Myocyte (in vitro differentiated cells): ENCODE results near the gene EPB41. TPM values are rescaled to one million over a fixed set of nuclear protein-coding genes. Genes with fewer than 3 reads are reported as not detected.
A peak's percentile ranks its signal among the peaks of the same experiment; 100 is the strongest.
"Not testable (repeated sequence)": the region's sequence is repeated elsewhere in the genome, so short reads cannot be mapped to it uniquely, and the experiment has no call there.

Experiments used
- DNase-seq: peaks from one replicate; pipeline ENCODE4 v3.0.0-alpha.2; 2012; ENCODE audit warnings: low read depth
- total RNA-seq: library from RNA; depleted of rRNA; stranded (reverse); fragments of >200 nt; gene quantifications from 2 replicates; pipeline ENCODE4 v1.2.3, GENCODE V29; 2014

Gene EPB41
- total RNA-seq, 1 donor from 2014 or later = 0.32 TPM

- no peak for DNase-seq
These were observed 12.4 kb downstream of the EPB41 start for GRCh38 chr1:28926629-28927265.

GRCh38 chr1:28927266-28927647, 12.9 kb downstream of the EPB41 start:
- DNase-seq = no peak

DNA sequence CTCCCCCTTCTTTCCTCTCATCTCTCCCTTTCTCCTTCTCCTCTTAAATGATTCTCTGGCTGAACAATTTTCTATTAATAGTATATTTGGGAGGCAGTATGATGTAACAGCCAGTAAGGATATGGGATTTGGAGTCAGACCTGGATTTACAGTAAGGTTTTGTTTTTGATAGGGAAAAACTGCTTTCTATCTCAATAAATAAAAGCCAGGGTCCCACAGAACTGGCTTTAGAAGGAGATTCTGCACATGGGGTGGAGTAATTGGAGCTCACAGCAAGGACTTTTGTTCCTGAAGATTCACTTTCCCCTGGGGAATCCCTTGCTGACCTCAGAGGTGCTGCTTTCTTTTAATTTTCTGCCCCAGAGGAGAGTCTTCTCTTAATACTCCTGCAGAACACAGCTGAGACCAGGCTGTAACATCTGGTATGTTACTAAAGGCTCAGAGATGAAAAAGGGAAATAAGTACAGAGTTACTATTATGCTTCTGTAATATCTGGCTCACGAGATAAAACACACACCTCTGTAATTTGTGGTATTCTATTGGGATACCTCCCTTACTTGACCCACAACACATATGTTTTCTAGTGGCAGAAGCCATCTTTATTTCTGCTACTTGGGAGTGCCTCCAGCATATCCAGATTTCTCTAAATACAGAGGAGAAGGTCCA, 13.4 kb downstream of the EPB41 start:
- peak; percentile 4 for DNase-seq

GRCh38 chr1:28928314-28928941, 14.1 kb downstream of the EPB41 start:
- DNase-seq = no peak

- no peak for DNase-seq
These were observed 18.9 kb downstream of the EPB41 start for GRCh38 chr1:28933277-28933676.

GRCh38 chr1:28933918-28934317, 19.5 kb downstream of the EPB41 start:
- DNase-seq = no peak

DNA sequence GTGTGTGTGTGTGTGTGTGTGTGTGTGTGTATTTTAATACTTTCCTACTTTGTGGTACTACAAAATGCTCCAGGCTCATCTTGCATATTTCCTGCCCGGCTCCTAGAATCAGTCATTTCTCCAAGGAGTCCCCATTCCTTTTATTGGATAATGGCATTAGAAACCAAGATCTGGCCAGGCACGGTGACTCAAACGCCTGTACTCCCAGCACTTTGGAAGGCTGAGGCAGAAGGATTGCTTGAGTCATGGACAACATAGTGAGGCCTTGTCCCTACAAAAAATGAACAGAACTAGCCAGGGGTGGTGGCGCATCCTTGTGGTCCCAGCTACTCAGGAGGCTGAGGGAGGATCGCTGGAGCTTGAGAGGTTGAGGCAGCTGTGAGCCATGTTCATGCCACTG, 20.3 kb downstream of the EPB41 start:
- no peak for DNase-seq

GRCh38 chr1:28935293-28935692, 20.9 kb downstream of the EPB41 start:
- no peak for DNase-seq

GRCh38 chr1:28936094-28936493, 21.7 kb downstream of the EPB41 start:
- DNase-seq = no peak

GRCh38 chr1:28936528-28936927, 22.2 kb downstream of the EPB41 start:
- DNase-seq = no peak

DNA sequence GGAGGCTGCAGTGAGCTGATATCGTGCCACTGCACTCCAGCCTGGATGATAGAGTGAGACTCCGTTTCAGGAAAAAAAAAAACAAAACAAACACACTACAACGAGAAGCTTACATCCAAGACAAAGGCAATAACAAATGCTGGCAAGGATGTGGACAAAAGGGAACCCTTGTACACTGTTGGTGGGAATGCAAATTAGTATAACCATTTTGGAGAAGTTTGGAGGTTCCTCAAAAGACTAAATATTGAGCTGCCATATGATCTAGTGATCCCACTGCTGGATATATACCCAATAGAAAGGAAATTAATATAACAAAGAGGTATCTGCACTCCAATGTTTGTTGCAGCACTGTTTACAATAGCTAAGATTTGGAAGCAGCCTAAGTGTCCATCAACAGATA, 29.2 kb downstream of the EPB41 start:
- not testable (repeated sequence) for DNase-seq

- no peak for DNase-seq
These were observed 35.6 kb downstream of the EPB41 start for GRCh38 chr1:28950006-28950405.

DNA sequence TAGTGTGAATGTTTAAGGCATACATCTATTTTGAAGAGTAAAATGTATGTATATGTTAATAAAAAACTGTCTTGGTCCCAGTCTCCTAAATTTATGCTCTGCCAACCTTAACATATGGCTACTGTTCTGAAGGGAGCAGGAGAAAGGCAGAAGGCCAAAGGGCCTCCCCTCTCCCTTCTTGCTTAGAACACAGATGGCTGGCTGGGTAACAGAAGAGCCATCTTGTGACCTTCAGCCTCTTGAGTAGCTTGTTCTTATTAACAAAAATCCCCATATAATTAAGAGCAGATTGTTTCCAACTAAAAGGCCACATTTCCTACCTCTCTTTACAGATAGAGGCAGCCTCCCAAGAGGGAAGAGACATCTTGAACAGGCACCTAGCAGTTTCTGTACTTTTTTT, 36.1 kb downstream of the EPB41 start:
- DNase-seq = no peak

GRCh38 chr1:28954126-28954726, 39.9 kb downstream of the EPB41 start:
- no peak for DNase-seq

DNA sequence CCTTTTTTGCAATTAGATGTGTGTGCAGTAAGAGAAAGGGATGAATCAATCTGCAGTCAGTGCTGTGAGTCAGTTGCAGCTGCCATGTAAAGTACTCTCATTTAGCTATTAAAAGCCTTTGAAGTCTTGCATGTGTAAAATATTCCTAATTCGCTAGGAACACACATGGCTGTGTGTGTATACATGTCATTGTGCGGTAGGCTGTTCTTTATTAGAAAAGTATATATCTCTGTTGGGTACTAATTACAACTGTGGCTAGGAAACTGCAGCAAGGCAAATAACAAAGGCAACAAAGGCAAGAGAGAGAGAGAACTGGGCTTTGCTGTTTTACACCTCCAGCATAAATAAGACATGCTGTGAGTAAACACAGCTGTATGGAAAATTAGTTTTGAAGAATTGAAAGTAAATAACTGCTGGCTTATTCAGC, 41.7 kb downstream of the EPB41 start:
- DNase-seq = peak; percentile 22

DNA sequence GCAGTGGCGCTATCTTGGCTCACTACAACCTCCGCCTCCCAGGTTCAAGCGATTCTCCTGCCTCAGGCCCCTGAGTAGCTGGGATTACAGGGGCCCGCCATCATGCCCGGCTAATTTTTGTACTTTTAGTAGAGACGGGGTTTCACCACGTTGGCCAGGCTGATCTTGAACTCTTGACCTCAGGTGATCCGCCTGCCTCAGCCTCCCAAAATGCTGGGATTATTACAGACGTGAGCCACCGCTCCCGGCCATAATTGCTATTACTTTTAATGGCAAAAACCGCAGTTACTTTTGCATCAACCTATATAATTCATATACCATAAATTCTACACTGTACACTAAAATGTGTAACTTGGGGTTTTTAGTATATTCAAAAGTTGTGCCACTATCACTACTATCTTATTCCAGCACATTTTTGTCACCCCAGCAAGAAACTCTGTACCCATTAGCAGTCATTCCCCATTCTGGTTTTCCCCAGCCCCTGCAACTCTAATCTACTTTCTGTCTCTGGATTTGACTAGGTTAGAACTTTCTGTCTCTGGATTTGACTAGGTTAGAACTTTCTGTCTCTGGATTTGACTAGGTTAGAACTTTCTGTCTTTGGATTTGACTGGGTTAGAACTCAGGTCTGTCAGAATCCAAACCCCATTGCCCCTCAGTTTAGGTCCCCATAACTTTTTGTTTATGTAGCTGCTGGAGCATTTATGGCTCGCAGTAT, 47.9 kb downstream of the EPB41 start:
- not testable (repeated sequence) for DNase-seq

DNA sequence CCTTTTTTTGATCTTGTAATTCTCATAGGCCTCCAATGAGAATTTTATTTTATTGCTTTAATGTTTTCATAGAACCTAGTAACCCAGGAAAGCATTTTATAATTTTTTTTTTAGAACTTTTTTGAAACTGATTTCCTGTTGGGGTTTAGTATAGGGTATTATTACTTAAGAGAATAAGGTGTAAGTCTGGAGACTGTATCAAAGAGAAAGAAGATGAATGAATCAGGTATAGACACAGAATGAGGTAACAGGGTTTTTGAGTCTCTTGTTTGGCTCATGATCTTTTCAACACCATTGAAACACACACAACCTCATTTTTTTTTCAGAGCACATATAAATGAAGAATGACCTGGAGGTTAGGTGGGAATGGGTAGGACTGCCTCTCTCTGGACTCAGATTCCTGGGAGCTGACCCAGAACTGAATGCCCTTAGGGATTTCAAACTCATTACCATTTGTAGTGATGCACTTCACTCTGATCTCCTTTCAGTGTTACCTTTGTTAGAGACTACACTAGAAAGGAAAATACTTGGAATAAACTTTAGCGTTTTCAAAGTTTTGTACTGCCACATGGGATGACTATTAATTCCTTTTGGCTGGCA, 51.0 kb downstream of the EPB41 start:
- no peak for DNase-seq

DNA sequence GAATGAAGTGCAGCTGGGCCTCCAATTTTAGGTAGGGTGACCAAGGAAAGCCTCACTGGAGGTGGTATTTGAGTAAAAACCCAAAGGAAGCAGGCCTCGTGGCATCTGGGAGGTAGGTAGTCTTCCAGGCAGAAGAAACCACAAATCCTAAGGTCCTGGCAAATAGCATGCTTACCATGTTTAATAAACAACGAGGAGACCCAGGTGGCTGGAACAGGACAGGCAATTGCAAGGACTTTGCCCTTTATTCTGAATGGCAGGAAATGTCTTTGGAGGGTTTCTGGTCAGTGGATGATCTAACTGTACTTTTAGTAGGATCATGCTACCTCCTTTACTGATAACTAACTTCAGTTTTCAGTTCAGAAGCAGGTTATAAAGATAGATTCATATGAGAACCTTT, 52.2 kb downstream of the EPB41 start:
- DNase-seq = no peak

- peak; percentile 24 for DNase-seq
These were observed 57.8 kb downstream of the EPB41 start for GRCh38 chr1:28971980-28972771.
